Lower lobe of right lung (tissue), 2 donors: ENCODE results near the gene PITPNM3. TPM values are rescaled to one million over a fixed set of nuclear protein-coding genes. Genes with fewer than 3 reads are reported as not detected.

Experiments used
- ATAC-seq, 2 donors: fragments of 200-7000 bp; cut with Tn5 transposase; one replicate each; pipeline ENCODE4 v1.9.1; 2020 to 2022; ENCODE audit warnings: mild to moderate bottlenecking in 2 of 2, moderate library complexity in 2 of 2
- DNase-seq: peaks from one replicate; pipeline ENCODE4 v3.0.0-alpha.2; 2020
- H3K27ac ChIP-seq: fragments of 200-600 bp; one replicate; pipeline ENCODE4 v1.8.0; 2022
- H3K27me3 ChIP-seq: fragments of 200-600 bp; one replicate; pipeline ENCODE4 v1.8.0; 2022; ENCODE audit warnings: low read depth
- H3K36me3 ChIP-seq: fragments of 200-600 bp; one replicate; pipeline ENCODE4 v1.8.0; 2022; ENCODE audit warnings: mild to moderate bottlenecking
- H3K4me1 ChIP-seq: fragments of 200-600 bp; one replicate; pipeline ENCODE4 v1.8.0; 2022
- H3K4me3 ChIP-seq: fragments of 200-600 bp; one replicate; pipeline ENCODE4 v1.8.0; 2022; ENCODE audit warnings: mild to moderate bottlenecking
- H3K9me3 ChIP-seq: fragments of 200-600 bp; one replicate; pipeline ENCODE4 v1.8.0; 2022
- intact Hi-C: fragments of 100-400 bp; cut with DNase I; formaldehyde crosslinking; loops from one replicate; pipeline ENCODE4 v1.11.0; 2022
- total RNA-seq: library from RNA; stranded (reverse); fragmentation: NEBNext Ultra II Directional; extraction: Animal tissue kit (Norgen Biotek cat#: 25700); gene quantifications from one replicate; pipeline ENCODE4 v1.2.1, GENCODE V29; 2021
- TF ChIP-seq, protein P1 (sequence below): fragments of 200-600 bp; IDR thresholded peaks from one replicate; pipeline ENCODE4 v1.8.0; 2022; ENCODE audit warnings: antibody characterized with exemption, mild to moderate bottlenecking
- donor health status: DM: no; HTN: yes; CAD: no; lungs with severe emphysema.

PITPNM3 gene
- total RNA-seq, 1 donor from 2014 or later = 12.3 TPM

- TF ChIP-seq, protein P1, sequence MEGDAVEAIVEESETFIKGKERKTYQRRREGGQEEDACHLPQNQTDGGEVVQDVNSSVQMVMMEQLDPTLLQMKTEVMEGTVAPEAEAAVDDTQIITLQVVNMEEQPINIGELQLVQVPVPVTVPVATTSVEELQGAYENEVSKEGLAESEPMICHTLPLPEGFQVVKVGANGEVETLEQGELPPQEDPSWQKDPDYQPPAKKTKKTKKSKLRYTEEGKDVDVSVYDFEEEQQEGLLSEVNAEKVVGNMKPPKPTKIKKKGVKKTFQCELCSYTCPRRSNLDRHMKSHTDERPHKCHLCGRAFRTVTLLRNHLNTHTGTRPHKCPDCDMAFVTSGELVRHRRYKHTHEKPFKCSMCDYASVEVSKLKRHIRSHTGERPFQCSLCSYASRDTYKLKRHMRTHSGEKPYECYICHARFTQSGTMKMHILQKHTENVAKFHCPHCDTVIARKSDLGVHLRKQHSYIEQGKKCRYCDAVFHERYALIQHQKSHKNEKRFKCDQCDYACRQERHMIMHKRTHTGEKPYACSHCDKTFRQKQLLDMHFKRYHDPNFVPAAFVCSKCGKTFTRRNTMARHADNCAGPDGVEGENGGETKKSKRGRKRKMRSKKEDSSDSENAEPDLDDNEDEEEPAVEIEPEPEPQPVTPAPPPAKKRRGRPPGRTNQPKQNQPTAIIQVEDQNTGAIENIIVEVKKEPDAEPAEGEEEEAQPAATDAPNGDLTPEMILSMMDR = no peak
- intact Hi-C loops = loop anchor here (5.0 kb wide), 1 partner anchor 840 kb away; no protein-coding TSS in a partner anchor
- DNase-seq (no peak), ATAC-seq (peak in 1 of 2 donors; percentile 44)
- Histone ChIP-seq H3K4me3 (no peak overlapping the region), H3K27ac (no peak overlapping the region), H3K4me1 (no peaks in the 10 kb centered on the region), H3K9me3 (no peaks in the 10 kb centered on the region), H3K27me3 (no peaks in the 10 kb centered on the region), H3K36me3 (no peaks in the 10 kb centered on the region)
These were observed 129.0 kb downstream of the PITPNM3 start for GRCh38 chr17:6427279-6427781.

- Histone ChIP-seq H3K4me1 (no peaks in the 10 kb centered on the region), H3K36me3 (no peaks in the 10 kb centered on the region), H3K4me3 (no peak overlapping the region), H3K9me3 (no peaks in the 10 kb centered on the region), H3K27ac (no peak overlapping the region), H3K27me3 (no peaks in the 10 kb centered on the region)
- no peak for DNase-seq
- no peak for ATAC-seq
- intact Hi-C loops = loop anchor here (5.0 kb wide), 1 partner anchor 839 kb away; no protein-coding TSS in a partner anchor
- TF ChIP-seq, protein P1 = no peak
These were observed 129.8 kb downstream of the PITPNM3 start for GRCh38 chr17:6426356-6427101.

GRCh38 chr17:6425407-6425806 is 130.9 kb downstream of the PITPNM3 start:
- Histone ChIP-seq H3K4me3 (no peak overlapping the region), H3K4me1 (no peaks in the 10 kb centered on the region), H3K27ac (no peak overlapping the region), H3K9me3 (no peaks in the 10 kb centered on the region), H3K27me3 (no peaks in the 10 kb centered on the region), H3K36me3 (no peaks in the 10 kb centered on the region)
- intact Hi-C loops = loop anchor here (5.0 kb wide), 1 partner anchor 838 kb away; no protein-coding TSS in a partner anchor
- TF ChIP-seq, protein P1 = no peak
- ATAC-seq = no peak
- DNase-seq = no peak

- H3K27me3 ChIP-seq = peaks cover 8% of the 10 kb centered on the region
- H3K4me3 ChIP-seq = no peak overlapping the region
- TF ChIP-seq, protein P1 = no peak
- DNase-seq (no peak), ATAC-seq (no peak)
- no peak overlapping the region for H3K27ac ChIP-seq
- H3K36me3 ChIP-seq = no peaks in the 10 kb centered on the region
- intact Hi-C loops = no loop called here
- no peaks in the 10 kb centered on the region for H3K9me3 ChIP-seq
- no peaks in the 10 kb centered on the region for H3K4me1 ChIP-seq
These were observed 132.4 kb downstream of the PITPNM3 start for GRCh38 chr17:6423931-6424330.

- ATAC-seq (no peak), DNase-seq (no peak)
- H3K4me3 ChIP-seq = no peak overlapping the region
- H3K27me3 ChIP-seq = peaks cover 8% of the 10 kb centered on the region
- no peaks in the 10 kb centered on the region for H3K36me3 ChIP-seq
- no peak overlapping the region for H3K27ac ChIP-seq
- TF ChIP-seq, protein P1 = no peak
- no peaks in the 10 kb centered on the region for H3K9me3 ChIP-seq
- intact Hi-C loops = no loop called here
- no peaks in the 10 kb centered on the region for H3K4me1 ChIP-seq
These were observed 133.6 kb downstream of the PITPNM3 start for GRCh38 chr17:6422654-6423241.
